NT2/D1 (cell line): ENCODE results near the gene IKZF2.

Experiments
- SUZ12 ChIP-seq: IDR thresholded peaks from 2 replicates; pipeline ENCODE4 v1.6.1; 2011; ENCODE audit not compliant: insufficient read length, insufficient read depth; ENCODE audit errors: extremely low read depth
- YY1 ChIP-seq: IDR thresholded peaks from 2 replicates; pipeline ENCODE4 v1.6.1; 2011; ENCODE audit not compliant: insufficient read length, insufficient read depth
- ZNF274 ChIP-seq: IDR thresholded peaks from 2 replicates; pipeline ENCODE4 v1.6.1; 2011; ENCODE audit warnings: mild to moderate bottlenecking, low read depth, low read length

GRCh38 chr2:213150315-213151097, 906 bp downstream of the IKZF2 start:
- TF ChIP-seq ZNF274 = no peak
- no peak for TF ChIP-seq SUZ12
- no peak for TF ChIP-seq YY1
